ENCODE data around the gene NCOA3.
"Not testable (repeated sequence)": the region's sequence is repeated elsewhere in the genome, so short reads cannot be mapped to it uniquely, and the experiment has no call there.

NCOA3 gene

DNA sequence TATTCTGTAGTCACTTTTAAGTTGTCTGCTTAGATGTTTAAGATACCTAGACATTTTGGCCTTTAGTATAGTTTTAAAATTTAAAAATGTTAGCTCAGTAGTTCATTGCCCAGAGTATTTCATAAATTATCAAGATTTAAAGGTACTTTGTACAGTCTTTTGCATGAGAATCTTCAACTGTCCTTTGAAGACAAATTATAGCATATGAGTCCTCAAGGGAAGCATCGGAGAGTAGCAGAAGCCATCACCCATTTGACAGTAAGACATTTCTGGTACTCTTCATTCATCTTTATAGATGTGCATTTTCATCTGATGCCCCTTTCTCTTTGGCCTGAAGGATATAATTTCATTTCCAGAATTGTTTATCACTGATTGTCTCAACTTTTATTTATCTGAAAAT, 89.5 kb downstream of the NCOA3 start:
- Histone ChIP-seq H3K9ac (no peak overlapping the region), H3K4me3 (IDR thresholded peaks at IDR 0.05; ENCODE audit: insufficient read depth, low read depth, low read length) (no peak overlapping the region), H3K27ac (no peak overlapping the region), H4K20me1 (ENCODE audit: insufficient read depth) (no peaks in the 10 kb centered on the region), H2AFZ (ENCODE audit: low read depth) (no peak overlapping the region), H3K27me3 (ENCODE audit: insufficient read depth, low read depth) (no peaks in the 10 kb centered on the region), H3K4me2 (no peak overlapping the region), H3K79me2 (ENCODE audit: insufficient read depth, low read depth) (no peaks in the 10 kb centered on the region), H3K36me3 (ENCODE audit: insufficient read depth) (no peaks in the 10 kb centered on the region), H3K4me1 (ENCODE audit: low read depth, poor library complexity, severe bottlenecking) (peaks cover 9% of the 10 kb centered on the region)
- TF ChIP-seq, protein P1, sequence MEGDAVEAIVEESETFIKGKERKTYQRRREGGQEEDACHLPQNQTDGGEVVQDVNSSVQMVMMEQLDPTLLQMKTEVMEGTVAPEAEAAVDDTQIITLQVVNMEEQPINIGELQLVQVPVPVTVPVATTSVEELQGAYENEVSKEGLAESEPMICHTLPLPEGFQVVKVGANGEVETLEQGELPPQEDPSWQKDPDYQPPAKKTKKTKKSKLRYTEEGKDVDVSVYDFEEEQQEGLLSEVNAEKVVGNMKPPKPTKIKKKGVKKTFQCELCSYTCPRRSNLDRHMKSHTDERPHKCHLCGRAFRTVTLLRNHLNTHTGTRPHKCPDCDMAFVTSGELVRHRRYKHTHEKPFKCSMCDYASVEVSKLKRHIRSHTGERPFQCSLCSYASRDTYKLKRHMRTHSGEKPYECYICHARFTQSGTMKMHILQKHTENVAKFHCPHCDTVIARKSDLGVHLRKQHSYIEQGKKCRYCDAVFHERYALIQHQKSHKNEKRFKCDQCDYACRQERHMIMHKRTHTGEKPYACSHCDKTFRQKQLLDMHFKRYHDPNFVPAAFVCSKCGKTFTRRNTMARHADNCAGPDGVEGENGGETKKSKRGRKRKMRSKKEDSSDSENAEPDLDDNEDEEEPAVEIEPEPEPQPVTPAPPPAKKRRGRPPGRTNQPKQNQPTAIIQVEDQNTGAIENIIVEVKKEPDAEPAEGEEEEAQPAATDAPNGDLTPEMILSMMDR (conservative IDR thresholded peaks at IDR 0.05; ENCODE audit: low read depth, low read length), result no peak

DNA sequence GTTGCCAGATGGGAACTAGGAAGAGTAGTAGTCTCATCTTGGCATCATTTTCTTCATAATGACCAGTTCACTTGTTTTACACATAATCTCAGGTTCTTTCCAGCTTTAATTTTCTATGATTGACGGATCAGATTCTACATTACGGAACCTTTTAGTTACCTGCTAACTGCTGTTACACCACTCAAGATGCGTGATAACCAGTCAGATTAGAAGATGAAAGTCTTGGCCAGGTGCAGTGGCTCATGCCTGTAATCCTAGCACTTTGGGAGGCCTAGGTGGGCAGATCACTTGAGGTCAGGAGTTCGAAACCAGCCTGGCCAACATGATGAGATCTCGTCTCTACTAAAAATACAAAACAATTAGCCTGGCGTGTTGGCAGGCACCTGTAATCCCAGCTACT, 92.5 kb downstream of the NCOA3 start:
- Histone ChIP-seq H3K79me2 (ENCODE audit: insufficient read depth, low read depth) (no peaks in the 10 kb centered on the region), H4K20me1 (ENCODE audit: insufficient read depth) (no peaks in the 10 kb centered on the region), H3K9ac (no peak overlapping the region), H3K4me1 (ENCODE audit: low read depth, poor library complexity, severe bottlenecking) (peaks cover 9% of the 10 kb centered on the region), H3K4me2 (no peak overlapping the region), H3K4me3 (IDR thresholded peaks at IDR 0.05; ENCODE audit: insufficient read depth, low read depth, low read length) (no peak overlapping the region), H3K27ac (no peak overlapping the region), H2AFZ (ENCODE audit: low read depth) (no peak overlapping the region), H3K27me3 (ENCODE audit: insufficient read depth, low read depth) (no peaks in the 10 kb centered on the region), H3K36me3 (ENCODE audit: insufficient read depth) (no peaks in the 10 kb centered on the region)
- TF ChIP-seq, protein P1 (conservative IDR thresholded peaks at IDR 0.05; ENCODE audit: low read depth, low read length), result no peak

DNA sequence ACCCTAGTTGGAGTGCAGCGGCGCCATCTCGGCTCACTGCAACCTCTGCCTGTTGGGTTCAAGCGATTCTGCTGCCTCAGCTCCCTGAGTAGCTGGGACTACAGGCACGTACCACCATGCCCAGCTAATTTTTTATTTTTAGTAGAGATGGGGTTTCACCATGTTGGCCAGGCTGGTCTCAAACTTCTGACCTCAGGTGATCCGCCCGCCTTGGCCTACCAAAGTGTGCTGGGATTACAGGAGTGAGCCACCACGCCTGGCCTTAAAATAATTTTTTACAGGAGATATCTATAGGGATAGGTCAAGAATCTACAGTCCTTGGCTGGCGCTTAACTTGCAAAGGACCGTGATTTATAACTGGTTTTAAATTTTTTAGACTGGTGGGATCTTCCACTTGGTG, 93.5 kb downstream of the NCOA3 start:
- not testable (repeated sequence) for H4K20me1 ChIP-seq (ENCODE audit: insufficient read depth); H3K4me2 ChIP-seq; H3K9ac ChIP-seq; H2AFZ ChIP-seq (ENCODE audit: low read depth); H3K4me3 ChIP-seq (IDR thresholded peaks at IDR 0.05; ENCODE audit: insufficient read depth, low read depth, low read length); H3K27me3 ChIP-seq (ENCODE audit: insufficient read depth, low read depth); H3K27ac ChIP-seq; H3K79me2 ChIP-seq (ENCODE audit: insufficient read depth, low read depth); H3K36me3 ChIP-seq (ENCODE audit: insufficient read depth)
- peaks cover 14% of the 10 kb centered on the region for H3K4me1 ChIP-seq (ENCODE audit: low read depth, poor library complexity, severe bottlenecking)

DNA sequence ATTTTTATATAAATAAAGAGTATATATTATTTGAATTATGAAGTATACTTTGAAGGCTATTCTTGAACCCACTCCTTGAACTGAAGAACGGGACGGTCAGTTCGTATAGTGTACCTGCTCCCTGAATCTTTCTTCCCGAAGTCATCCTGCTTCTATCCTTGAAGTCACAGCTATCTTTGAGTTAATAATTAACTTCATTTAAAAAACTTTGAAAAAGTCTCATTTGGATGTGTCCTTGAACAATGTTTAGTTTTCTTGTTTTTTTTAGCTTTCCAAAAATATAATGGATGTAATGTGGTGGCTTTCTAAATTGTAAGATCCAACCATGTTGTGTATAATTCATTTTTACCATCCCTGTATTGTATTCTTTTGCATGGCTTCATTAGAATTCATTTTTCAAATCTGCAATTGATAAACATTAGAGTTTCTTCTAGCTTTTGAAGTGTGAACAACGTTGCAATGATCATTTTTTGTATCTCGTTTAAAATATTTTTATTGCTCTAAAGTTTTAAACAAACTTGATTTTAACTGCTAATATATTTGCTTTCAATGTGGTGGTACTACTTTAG, 94.4 kb downstream of the NCOA3 start:
- Histone ChIP-seq H3K79me2 (ENCODE audit: insufficient read depth, low read depth) (no peaks in the 10 kb centered on the region), H3K36me3 (ENCODE audit: insufficient read depth) (no peaks in the 10 kb centered on the region), H3K27ac (no peak overlapping the region), H2AFZ (ENCODE audit: low read depth) (no peak overlapping the region), H3K27me3 (ENCODE audit: insufficient read depth, low read depth) (no peaks in the 10 kb centered on the region), H3K4me1 (ENCODE audit: low read depth, poor library complexity, severe bottlenecking) (peaks cover 14% of the 10 kb centered on the region), H3K4me3 (IDR thresholded peaks at IDR 0.05; ENCODE audit: insufficient read depth, low read depth, low read length) (no peak overlapping the region), H4K20me1 (ENCODE audit: insufficient read depth) (no peaks in the 10 kb centered on the region), H3K4me2 (no peak overlapping the region), H3K9ac (no peak overlapping the region)
- TF ChIP-seq, protein P1 (conservative IDR thresholded peaks at IDR 0.05; ENCODE audit: low read depth, low read length), result no peak

DNA sequence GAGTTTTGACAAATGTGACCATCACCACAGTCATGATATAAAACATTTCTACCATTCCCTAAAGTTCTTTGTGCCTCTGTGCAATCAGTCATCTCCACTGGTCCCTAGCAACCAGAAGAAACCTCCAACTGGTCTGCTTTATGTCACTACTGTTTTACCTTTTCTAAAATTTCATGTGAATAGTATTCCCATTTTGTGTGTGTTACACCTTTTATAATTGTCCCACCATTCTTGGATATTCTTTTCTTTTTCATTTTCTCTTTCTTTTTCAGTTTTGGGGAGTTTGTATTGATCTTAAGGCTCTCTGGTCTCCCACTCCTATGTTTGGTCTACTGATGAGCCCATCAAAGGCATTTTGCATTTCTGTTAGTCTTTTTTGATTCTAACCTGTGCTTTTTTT, 95.4 kb downstream of the NCOA3 start:
- Histone ChIP-seq H3K79me2 (ENCODE audit: insufficient read depth, low read depth) (no peaks in the 10 kb centered on the region), H3K4me1 (ENCODE audit: low read depth, poor library complexity, severe bottlenecking) (peaks cover 14% of the 10 kb centered on the region), H4K20me1 (ENCODE audit: insufficient read depth) (no peaks in the 10 kb centered on the region), H2AFZ (ENCODE audit: low read depth) (no peak overlapping the region), H3K27me3 (ENCODE audit: insufficient read depth, low read depth) (no peaks in the 10 kb centered on the region), H3K9ac (no peak overlapping the region), H3K4me3 (IDR thresholded peaks at IDR 0.05; ENCODE audit: insufficient read depth, low read depth, low read length) (no peak overlapping the region), H3K4me2 (no peak overlapping the region), H3K36me3 (ENCODE audit: insufficient read depth) (no peaks in the 10 kb centered on the region), H3K27ac (no peak overlapping the region)
- TF ChIP-seq, protein P1 (conservative IDR thresholded peaks at IDR 0.05; ENCODE audit: low read depth, low read length), result no peak
